ENCODE results near the gene MRPL11. TPM values are rescaled to one million over a fixed set of nuclear protein-coding genes. Genes with fewer than 3 reads are reported as not detected.

Gene MRPL11
- total RNA-seq, 1 experiment from 2014 or later: 201 TPM

- no peaks in the 10 kb centered on the region for H3K9me3 ChIP-seq (replicated peaks)
- H3K4me3 ChIP-seq: no peak overlapping the region
- H3K27ac ChIP-seq: no peak overlapping the region
- peaks cover 42% of the 10 kb centered on the region for H3K4me1 ChIP-seq (replicated peaks)
- H3K36me3 ChIP-seq: no peaks in the 10 kb centered on the region; the same call in 1 of the 2 replicates
- H3K27me3 ChIP-seq (replicated peaks): no peaks in the 10 kb centered on the region
- DNase-seq (ENCODE audit: low read depth in 1 of 2, low spot score in 2 of 2): no peak
These were observed 25.5 kb downstream of the MRPL11 start for GRCh38 chr11:66413167-66413566.

GRCh38 chr11:66412110-66412509 is 26.5 kb downstream of the MRPL11 start:
- no peaks in the 10 kb centered on the region for H3K27me3 ChIP-seq (replicated peaks)
- H3K27ac ChIP-seq: no peak overlapping the region
- H3K4me3 ChIP-seq: no peak overlapping the region
- H3K36me3 ChIP-seq: no peaks in the 10 kb centered on the region; the same call in 1 of the 2 replicates
- no peak for DNase-seq (ENCODE audit: low read depth in 1 of 2, low spot score in 2 of 2)
- peaks cover 34% of the 10 kb centered on the region for H3K4me1 ChIP-seq (replicated peaks)
- no peaks in the 10 kb centered on the region for H3K9me3 ChIP-seq (replicated peaks)

- Histone ChIP-seq H3K4me1 (replicated peaks) (peaks cover 34% of the 10 kb centered on the region), H3K27ac (no peak overlapping the region), H3K27me3 (replicated peaks) (no peaks in the 10 kb centered on the region), H3K4me3 (no peak overlapping the region), H3K36me3 (no peaks in the 10 kb centered on the region; the same call in 1 of the 2 replicates), H3K9me3 (replicated peaks) (no peaks in the 10 kb centered on the region)
- no peak for DNase-seq (ENCODE audit: low read depth in 1 of 2, low spot score in 2 of 2)
These were observed 27.3 kb downstream of the MRPL11 start for GRCh38 chr11:66411323-66411722.

GRCh38 chr11:66410191-66410590 is 28.5 kb downstream of the MRPL11 start:
- H3K36me3 ChIP-seq: no peaks in the 10 kb centered on the region
- H3K27me3 ChIP-seq (replicated peaks): peaks cover 9% of the 10 kb centered on the region
- H3K27ac ChIP-seq: no peak overlapping the region
- H3K9me3 ChIP-seq (replicated peaks): no peaks in the 10 kb centered on the region
- no peak overlapping the region for H3K4me3 ChIP-seq
- peaks cover 36% of the 10 kb centered on the region for H3K4me1 ChIP-seq (replicated peaks)
- DNase-seq (ENCODE audit: low read depth in 1 of 2, low spot score in 2 of 2): no peak

GRCh38 chr11:66409226-66409625 is 29.4 kb downstream of the MRPL11 start:
- H3K27ac ChIP-seq: peak overlapping the region; percentile 27; the same call in 1 of the 2 replicates
- DNase-seq (ENCODE audit: low read depth in 1 of 2, low spot score in 2 of 2): peak in 1 of 2 experiments; percentile 62
- peak overlapping the region; percentile 40 for H3K4me3 ChIP-seq

GRCh38 chr11:66408488-66409214 is 30.0 kb downstream of the MRPL11 start:
- peak; percentile 99 for DNase-seq (ENCODE audit: low read depth in 1 of 2, low spot score in 2 of 2)
- no peaks in the 10 kb centered on the region for H3K36me3 ChIP-seq
- H3K27me3 ChIP-seq (replicated peaks): peaks cover 20% of the 10 kb centered on the region
- peak overlapping the region; percentile 40 for H3K4me3 ChIP-seq
- H3K4me1 ChIP-seq (replicated peaks): peaks cover 36% of the 10 kb centered on the region
- H3K9me3 ChIP-seq (replicated peaks): no peaks in the 10 kb centered on the region; the same call in 1 of the 2 replicates
- H3K27ac ChIP-seq: peak overlapping the region; percentile 33; the same call in 1 of the 2 replicates

More at GRCh38 chr11:66409226-66409625, 29.4 kb downstream of the MRPL11 start:
- Histone ChIP-seq H3K9me3 (replicated peaks) (no peaks in the 10 kb centered on the region), H3K27me3 (replicated peaks) (peaks cover 14% of the 10 kb centered on the region), H3K36me3 (no peaks in the 10 kb centered on the region), H3K4me1 (replicated peaks) (peaks cover 36% of the 10 kb centered on the region)

GRCh38 chr11:66407651-66408050 is 31.0 kb downstream of the MRPL11 start:
- no peak for DNase-seq (ENCODE audit: low read depth in 1 of 2, low spot score in 2 of 2)
- Histone ChIP-seq H3K27me3 (replicated peaks) (peaks cover 29% of the 10 kb centered on the region), H3K4me3 (no peak overlapping the region)

GRCh38 chr11:66393954-66394353 is 44.7 kb downstream of the MRPL11 start:
- no peaks in the 10 kb centered on the region for H3K36me3 ChIP-seq
- no peak for DNase-seq (ENCODE audit: low read depth in 1 of 2, low spot score in 2 of 2)
- no peaks in the 10 kb centered on the region for H3K4me1 ChIP-seq (replicated peaks)
- peaks cover 41% of the 10 kb centered on the region for H3K27me3 ChIP-seq (replicated peaks)
- no peak overlapping the region for H3K4me3 ChIP-seq
- H3K9me3 ChIP-seq (replicated peaks): no peaks in the 10 kb centered on the region
- H3K27ac ChIP-seq: no peak overlapping the region

More at GRCh38 chr11:66407651-66408050, 31.0 kb downstream of the MRPL11 start:
- Histone ChIP-seq H3K4me1 (replicated peaks) (peaks cover 36% of the 10 kb centered on the region), H3K36me3 (no peaks in the 10 kb centered on the region), H3K9me3 (replicated peaks) (no peaks in the 10 kb centered on the region; the same call in 1 of the 2 replicates), H3K27ac (no peak overlapping the region)

- DNase-seq (ENCODE audit: low read depth in 1 of 2, low spot score in 2 of 2): no peak
- H3K4me1 ChIP-seq (replicated peaks): peaks cover 2% of the 10 kb centered on the region
- no peak overlapping the region for H3K4me3 ChIP-seq
- H3K27me3 ChIP-seq (replicated peaks): peaks cover 36% of the 10 kb centered on the region
- no peak overlapping the region for H3K27ac ChIP-seq
- H3K9me3 ChIP-seq (replicated peaks): no peaks in the 10 kb centered on the region
- H3K36me3 ChIP-seq: no peaks in the 10 kb centered on the region
These were observed 47.3 kb downstream of the MRPL11 start for GRCh38 chr11:66391322-66391721.

GRCh38 chr11:66388780-66389386 is 49.8 kb downstream of the MRPL11 start:
- Histone ChIP-seq H3K36me3 (no peaks in the 10 kb centered on the region), H3K27me3 (replicated peaks) (peaks cover 28% of the 10 kb centered on the region), H3K4me3 (no peak overlapping the region), H3K4me1 (replicated peaks) (peaks cover 5% of the 10 kb centered on the region), H3K27ac (no peak overlapping the region), H3K9me3 (replicated peaks) (no peaks in the 10 kb centered on the region)
- DNase-seq (ENCODE audit: low read depth in 1 of 2, low spot score in 2 of 2): peak; percentile 74 to 87

GRCh38 chr11:66386171-66387069 is 52.2 kb downstream of the MRPL11 start:
- DNase-seq (ENCODE audit: low read depth in 1 of 2, low spot score in 2 of 2): peak; percentile 91 to 92
- Histone ChIP-seq H3K36me3 (no peaks in the 10 kb centered on the region), H3K27ac (no peak overlapping the region), H3K27me3 (replicated peaks) (peaks cover 28% of the 10 kb centered on the region), H3K9me3 (replicated peaks) (no peaks in the 10 kb centered on the region), H3K4me1 (replicated peaks) (peaks cover 5% of the 10 kb centered on the region), H3K4me3 (no peak overlapping the region)

All from SJSA1 (cell line).